Ascending aorta (tissue), 2 donors: ENCODE data around the gene GPR152. TPM values are rescaled to one million over a fixed set of nuclear protein-coding genes. Genes with fewer than 3 reads are reported as not detected.

ENCODE experiments used
- DNase-seq, 2 donors: peaks; one replicate each; pipeline ENCODE4 v3.0.0-alpha.2; 2019; ENCODE audit warnings: low spot score in 2 of 2
- H3K27ac ChIP-seq, 2 donors: fragments of 200-600 bp; sonication (generic); one replicate each; pipeline ENCODE4 v1.5.1; 2016 to 2017; ENCODE audit warnings: mild to moderate bottlenecking in 1 of 2
- H3K27me3 ChIP-seq: fragments of 200-600 bp; sonication (generic); one replicate; pipeline ENCODE4 v1.5.1; 2017
- H3K36me3 ChIP-seq, 2 donors: fragments of 200-600 bp; sonication (generic); one replicate each; pipeline ENCODE4 v1.5.1; 2016
- H3K4me1 ChIP-seq, 2 donors: fragments of 200-600 bp; sonication (generic); one replicate each; pipeline ENCODE4 v1.5.1; 2016 to 2017; ENCODE audit warnings: mild to moderate bottlenecking in 1 of 2
- H3K4me3 ChIP-seq, 2 donors: fragments of 200-600 bp; sonication (generic); one replicate each; pipeline ENCODE4 v1.5.1; 2016 to 2017; ENCODE audit warnings: mild to moderate bottlenecking in 1 of 2
- H3K9me3 ChIP-seq, 2 donors: fragments of 200-600 bp; sonication (generic); one replicate each; pipeline ENCODE4 v1.5.1; 2016
- CTCF ChIP-seq, 3 experiments: fragments of 200-600 bp in 2 of 3; fragments of 450-650 bp in 1 of 3; sonication (generic) in 2 of 3; IDR thresholded peaks; one replicate each; pipeline ENCODE4 v1.5.1; 2016 to 2019; ENCODE audit warnings: antibody characterized with exemption in 3 of 3, mild to moderate bottlenecking in 1 of 3, moderate library complexity in 1 of 3
- intact Hi-C: fragments of 100-400 bp; cut with DNase I; formaldehyde crosslinking; loops from one replicate; pipeline ENCODE4 v1.15.1; 2023
- total RNA-seq: library from RNA; depleted of rRNA; stranded (reverse); fragments of >200 nt; gene quantifications from one replicate; pipeline ENCODE4 v1.1.0, GENCODE V29; 2016

Gene GPR152
- total RNA-seq, 1 donor from 2014 or later: not detected

GRCh38 chr11:67493548-67494370 lies 41.2 kb upstream of the GPR152 start:
- no peak for TF ChIP-seq CTCF (IDR thresholded peaks at IDR 0.05)
- Histone ChIP-seq H3K9me3 (no peaks in the 10 kb centered on the region), H3K27ac (no peak overlapping the region), H3K4me3 (no peak overlapping the region), H3K4me1 (no peaks in the 10 kb centered on the region), H3K27me3 (no peaks in the 10 kb centered on the region), H3K36me3 (peaks cover 64 to 78% of the 10 kb centered on the region in 2 donors)
- DNase-seq: no peak
- intact Hi-C loops: no loop called here

- no peak for TF ChIP-seq CTCF (IDR thresholded peaks at IDR 0.05)
- DNase-seq: no peak
Observed at GRCh38 chr11:67492801-67493547, 40.4 kb upstream of the GPR152 start.

GRCh38 chr11:67492069-67492727 lies 39.7 kb upstream of the GPR152 start:
- H3K4me1 ChIP-seq: no peaks in the 10 kb centered on the region
- H3K27me3 ChIP-seq: no peaks in the 10 kb centered on the region
- intact Hi-C loops: no loop called here
- H3K27ac ChIP-seq: no peak overlapping the region
- H3K4me3 ChIP-seq: no peak overlapping the region
- DNase-seq: no peak
- TF ChIP-seq CTCF (IDR thresholded peaks at IDR 0.05): no peak
- H3K36me3 ChIP-seq: peaks cover 75 to 78% of the 10 kb centered on the region in 2 donors
- H3K9me3 ChIP-seq: no peaks in the 10 kb centered on the region

More at GRCh38 chr11:67492801-67493547, 40.4 kb upstream of the GPR152 start:
- Histone ChIP-seq H3K27me3 (no peaks in the 10 kb centered on the region), H3K4me3 (no peak overlapping the region), H3K36me3 (peaks cover 67 to 75% of the 10 kb centered on the region in 2 donors), H3K9me3 (no peaks in the 10 kb centered on the region), H3K27ac (no peak overlapping the region), H3K4me1 (no peaks in the 10 kb centered on the region)
- intact Hi-C loops: no loop called here

DNA sequence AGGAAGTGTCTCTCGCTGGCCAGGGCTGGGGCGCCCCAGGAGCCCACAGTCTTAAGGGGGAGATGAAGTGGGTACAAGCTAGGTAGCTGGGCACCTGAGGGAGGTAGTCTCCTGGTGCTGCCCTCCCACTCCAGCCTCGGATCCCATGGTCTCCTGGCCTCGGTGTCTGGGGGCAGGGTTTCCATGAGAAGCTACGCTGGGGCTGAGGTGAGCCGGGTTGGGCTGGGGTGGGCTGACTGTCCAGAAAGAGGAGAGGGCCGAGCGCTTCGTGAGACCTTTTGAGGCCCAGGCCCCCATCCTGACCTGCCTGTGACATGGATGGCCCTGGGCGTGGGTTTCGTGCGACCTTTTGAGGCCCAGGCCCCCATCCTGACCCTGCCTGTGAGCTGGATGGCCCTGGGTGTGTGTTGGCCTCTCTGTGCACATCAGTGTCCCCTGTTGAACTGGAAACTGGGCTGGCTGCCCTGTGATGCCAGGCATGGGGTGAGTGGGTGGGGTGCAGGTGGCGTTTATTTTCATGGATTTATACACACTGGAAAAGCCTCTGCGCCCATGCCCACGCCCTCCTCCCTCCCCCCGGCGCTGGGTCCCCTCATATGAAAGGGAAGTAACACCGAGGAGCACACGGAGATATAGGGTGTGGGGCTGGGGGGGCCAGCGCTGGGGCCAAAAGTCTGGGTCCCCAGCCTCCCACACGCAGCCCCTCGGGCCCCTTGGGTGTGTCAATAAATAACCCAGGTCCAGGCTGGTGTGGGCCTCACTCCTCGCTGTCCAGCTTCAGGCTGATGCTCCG lies 38.9 kb upstream of the GPR152 start:
- Histone ChIP-seq H3K4me1 (no peaks in the 10 kb centered on the region), H3K27ac (no peak overlapping the region), H3K36me3 (peaks cover 79 to 83% of the 10 kb centered on the region in 2 donors), H3K27me3 (no peaks in the 10 kb centered on the region), H3K9me3 (no peaks in the 10 kb centered on the region), H3K4me3 (no peak overlapping the region)
- no peak for TF ChIP-seq CTCF (IDR thresholded peaks at IDR 0.05)
- DNase-seq: no peak
- intact Hi-C loops: no loop called here

DNA sequence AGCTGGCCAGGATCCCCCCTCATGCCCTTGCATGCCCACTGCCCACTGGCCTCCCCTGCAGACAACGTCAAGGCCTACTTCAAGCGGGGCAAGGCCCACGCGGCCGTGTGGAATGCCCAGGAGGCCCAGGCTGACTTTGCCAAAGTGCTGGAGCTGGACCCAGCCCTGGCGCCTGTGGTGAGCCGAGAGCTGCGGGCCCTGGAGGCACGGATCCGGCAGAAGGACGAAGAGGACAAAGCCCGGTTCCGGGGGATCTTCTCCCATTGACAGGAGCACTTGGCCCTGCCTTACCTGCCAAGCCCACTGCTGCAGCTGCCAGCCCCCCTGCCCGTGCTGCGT lies 38.2 kb upstream of the GPR152 start:
- no peaks in the 10 kb centered on the region for H3K9me3 ChIP-seq
- H3K27ac ChIP-seq: no peak overlapping the region
- peaks cover 76 to 78% of the 10 kb centered on the region in 2 donors for H3K36me3 ChIP-seq
- no peak for DNase-seq
- H3K27me3 ChIP-seq: no peaks in the 10 kb centered on the region
- TF ChIP-seq CTCF (IDR thresholded peaks at IDR 0.05): no peak
- intact Hi-C loops: no loop called here
- no peaks in the 10 kb centered on the region for H3K4me1 ChIP-seq
- H3K4me3 ChIP-seq: no peak overlapping the region
